Activated T-helper 1 cell treated with Interleukin-2 at 50 U/mL for 16 hours (primary cell): ENCODE data around the gene C7orf33.
"Not testable (repeated sequence)": the region's sequence is repeated elsewhere in the genome, so short reads cannot be mapped to it uniquely, and the experiment has no call there.

ENCODE experiments used
- DNase-seq: peaks from one replicate; pipeline ENCODE4 v3.0.0-alpha.2; 2020; ENCODE audit warnings: low read depth

C7orf33 gene

DNA sequence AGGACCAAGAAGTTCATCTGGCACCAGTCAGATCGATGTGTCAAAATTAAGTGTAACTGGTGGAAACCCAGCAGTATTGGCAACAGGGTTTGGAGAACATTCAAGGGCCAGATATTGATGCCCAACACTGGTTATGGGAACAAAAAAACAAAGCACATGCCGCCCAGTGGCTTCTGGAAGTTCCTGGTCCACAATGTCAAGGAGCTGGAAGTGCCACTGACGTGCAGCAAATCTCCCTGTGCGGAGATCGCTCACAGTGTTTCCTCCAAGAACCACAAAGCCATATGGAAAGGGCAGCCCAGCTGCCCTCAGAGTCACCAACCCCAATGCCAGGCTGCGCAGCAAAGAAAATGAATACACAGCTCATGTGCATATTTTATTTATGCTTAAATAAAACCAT, 10.1 kb upstream of the C7orf33 start:
- DNase-seq, result no peak

DNA sequence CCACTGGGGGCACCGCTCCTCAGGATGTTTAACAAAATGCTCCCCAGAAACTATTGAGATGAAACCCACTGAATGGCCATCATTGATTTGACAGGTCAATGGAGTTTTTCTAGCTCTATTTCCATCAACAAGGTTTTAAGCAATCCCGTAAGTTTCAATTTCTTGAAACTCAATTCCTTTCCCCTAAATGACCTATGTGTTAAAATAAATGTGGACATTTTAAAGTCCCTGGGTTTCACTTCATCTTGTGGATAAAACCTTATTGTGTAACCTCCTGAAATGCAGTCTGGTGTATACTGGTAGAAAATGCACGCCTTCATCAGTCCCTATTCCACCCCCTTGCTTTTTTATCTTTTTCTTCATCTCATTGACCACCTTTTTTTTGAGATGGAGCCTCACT, 8.9 kb upstream of the C7orf33 start:
- no peak for DNase-seq

DNA sequence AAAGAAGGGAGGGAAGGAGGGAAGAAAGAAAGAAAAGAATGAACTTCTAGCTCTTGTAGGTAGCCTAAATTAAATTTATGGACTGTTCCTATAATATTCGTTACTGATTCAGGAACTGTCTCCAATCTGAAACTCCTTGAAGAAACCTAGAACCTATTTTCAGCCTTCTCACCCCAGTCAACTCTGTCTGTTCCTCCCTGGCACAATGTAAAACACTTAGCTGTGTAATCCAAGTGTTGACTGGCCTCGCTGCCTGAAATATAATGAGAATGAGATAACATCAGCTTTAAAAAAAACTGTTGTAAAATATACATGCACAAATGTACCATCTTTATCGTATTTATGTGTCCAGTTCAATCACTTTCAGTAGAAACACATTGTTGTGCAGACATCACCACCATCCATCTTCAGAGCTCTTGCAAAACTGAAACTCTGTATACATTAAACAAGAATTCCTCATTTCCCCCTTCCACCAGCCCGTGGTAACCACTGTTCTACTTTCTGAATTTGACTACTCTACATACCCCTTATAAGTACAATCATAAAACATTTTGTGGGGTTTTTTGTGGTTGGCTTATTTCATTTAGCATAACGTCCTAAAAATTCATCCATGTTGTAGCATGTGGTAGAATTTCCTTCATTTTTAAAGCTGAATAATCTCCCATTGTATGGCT, 6.3 kb upstream of the C7orf33 start:
- DNase-seq, result no peak

DNA sequence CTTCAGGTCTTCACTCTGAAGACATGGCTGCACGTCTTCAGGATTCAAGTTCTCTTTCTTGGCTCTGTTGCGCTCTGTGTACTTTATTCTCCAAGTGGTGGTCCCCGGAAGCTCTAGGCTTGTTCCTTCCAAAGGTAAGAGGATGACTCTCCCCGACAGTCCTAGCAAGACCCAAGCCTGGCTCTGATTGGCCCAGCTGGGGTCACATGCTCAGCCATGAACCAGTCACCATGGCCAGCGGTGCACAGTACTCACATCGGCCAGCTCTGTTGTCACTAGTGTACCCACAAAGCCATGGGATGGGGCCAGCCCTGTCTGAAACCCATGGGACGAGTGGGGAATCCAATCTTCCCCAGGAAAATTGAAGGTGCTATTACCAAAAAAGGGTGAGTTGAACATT, 5.2 kb upstream of the C7orf33 start:
- no peak for DNase-seq

DNA sequence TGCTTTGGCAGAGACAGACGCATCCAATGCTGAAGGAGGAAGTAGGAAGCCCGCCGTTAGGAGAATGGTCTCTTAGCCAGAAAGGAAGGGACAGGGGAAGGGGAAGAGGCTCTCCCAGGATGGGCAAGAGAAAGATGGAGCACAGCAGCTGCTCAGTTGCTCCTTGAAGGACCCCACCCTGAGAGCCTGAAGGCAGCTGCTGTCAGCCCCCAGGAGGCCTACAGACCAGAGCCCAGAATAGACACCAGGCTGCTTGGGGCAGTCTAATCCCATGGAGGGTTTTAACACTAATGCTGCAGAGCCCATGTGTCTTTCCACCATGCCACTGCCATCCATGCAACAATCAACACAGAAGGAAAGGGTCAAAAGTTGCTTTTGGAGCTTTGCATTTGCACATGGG, 3.5 kb upstream of the C7orf33 start:
- no peak for DNase-seq

DNA sequence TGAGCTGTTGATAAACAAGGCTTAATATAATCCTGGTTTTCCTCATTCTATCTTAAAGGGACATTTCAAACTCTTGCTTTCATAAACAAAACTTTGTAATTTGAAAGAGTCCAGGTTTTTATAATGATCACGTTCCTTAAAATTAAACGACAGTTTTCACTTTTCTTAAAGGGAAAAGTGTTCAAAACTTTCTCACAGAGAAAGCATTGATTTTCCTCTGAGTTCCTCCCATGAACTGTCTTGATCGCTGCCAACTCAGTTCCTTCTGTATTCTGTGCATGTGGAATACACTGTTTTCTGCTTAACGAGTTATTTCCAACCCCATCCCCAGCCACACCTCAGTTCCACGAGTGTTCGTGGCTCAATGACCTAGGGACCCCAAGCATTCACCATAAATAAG, 2.4 kb upstream of the C7orf33 start:
- DNase-seq, result no peak

DNA sequence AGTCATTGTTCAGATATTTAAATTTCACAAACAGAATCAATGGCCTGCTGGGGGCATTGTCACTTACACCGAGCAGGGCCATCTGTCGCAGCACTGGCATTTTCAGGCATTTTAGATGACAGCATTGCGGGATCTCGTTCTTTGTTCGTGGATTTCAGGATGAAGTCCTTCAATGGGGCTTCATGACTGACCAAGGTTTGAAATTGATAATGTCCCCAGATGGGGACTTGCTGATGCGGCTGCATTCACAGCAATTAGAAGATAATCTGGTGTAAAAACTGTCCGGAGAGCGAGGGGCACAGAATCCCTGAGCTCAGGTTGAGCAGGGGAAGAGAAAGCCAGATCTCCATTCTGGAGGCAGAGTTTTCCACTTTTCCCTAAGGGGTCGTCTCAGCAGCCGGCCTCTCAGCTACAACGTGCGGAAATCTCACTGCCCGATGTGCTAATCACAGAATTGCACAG, 1.9 kb upstream of the C7orf33 start:
- DNase-seq, result no peak

DNA sequence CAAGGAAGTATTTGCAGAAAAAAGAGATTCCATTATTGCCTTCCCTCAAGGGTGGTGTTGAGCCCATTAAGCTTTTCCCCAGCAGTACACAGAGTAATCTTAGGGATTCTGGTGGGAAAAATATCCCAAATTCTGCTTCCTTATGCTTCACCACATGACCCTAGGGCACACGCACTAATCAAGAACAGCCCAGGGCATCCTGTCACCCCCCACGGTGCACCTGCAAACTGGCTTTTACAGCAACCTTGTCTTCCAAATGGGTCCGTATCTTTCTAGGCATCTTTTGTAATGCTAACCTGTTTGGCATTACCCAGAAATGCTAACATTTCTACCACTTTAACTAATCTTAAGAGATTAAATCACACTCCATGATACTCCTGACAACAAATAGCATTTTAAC, 926 bp upstream of the C7orf33 start:
- no peak for DNase-seq

DNA sequence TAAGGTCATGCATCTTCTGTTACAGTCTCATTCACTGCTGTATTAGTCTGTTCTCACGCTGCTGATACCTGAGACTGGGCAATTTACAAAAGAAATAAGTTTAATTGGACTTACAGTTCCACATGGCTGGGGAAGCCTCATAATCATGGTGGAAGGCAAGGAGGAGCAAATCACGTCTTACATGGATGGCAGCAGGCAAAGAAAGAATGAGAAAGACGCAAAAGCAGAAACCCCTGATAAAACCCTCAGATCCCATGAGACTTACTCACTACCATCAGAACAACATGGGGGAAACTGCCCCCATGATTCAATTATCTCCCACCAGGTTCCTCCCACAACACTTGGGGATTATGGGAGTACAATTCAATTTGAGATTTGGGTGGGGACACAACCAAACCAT, 5.8 kb downstream of the C7orf33 start:
- not testable (repeated sequence) for DNase-seq

DNA sequence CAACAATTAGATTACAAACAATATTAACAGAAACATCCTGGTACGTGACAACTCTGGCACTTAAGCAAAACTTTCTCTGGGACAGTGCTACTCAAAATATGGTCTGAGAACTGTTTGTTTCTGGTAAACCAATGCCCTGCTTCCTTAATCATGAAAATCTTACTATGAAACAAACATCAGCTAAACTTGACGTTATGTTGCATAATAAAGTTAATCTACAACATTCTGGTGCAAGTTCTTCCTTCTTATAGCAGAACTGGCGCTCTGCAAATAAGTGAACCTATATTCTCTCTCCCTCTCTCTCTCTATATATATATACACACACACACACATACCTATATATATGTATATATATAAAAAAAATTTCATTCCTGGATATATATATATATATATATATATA, 7.8 kb downstream of the C7orf33 start:
- DNase-seq, result no peak

DNA sequence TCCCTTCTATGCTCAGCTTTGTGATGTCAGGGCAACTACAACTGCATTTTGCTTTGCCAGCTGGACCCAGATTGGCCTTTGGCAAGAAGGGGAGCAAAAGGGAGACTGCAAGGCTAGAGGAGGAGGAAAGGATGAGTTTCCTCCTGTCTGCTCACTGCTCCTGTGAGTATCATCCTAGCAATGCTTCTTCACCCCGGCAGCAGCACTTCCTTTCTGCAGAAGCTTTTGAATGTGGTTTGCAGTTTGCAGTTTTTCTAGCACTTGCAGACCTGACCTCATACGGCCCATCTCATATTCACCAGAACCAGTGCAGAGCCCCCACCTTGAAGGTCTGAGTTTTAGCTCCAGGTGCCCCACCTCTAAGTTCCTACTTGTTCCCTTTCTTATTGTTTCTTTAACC, 14.8 kb downstream of the C7orf33 start:
- DNase-seq, result no peak

DNA sequence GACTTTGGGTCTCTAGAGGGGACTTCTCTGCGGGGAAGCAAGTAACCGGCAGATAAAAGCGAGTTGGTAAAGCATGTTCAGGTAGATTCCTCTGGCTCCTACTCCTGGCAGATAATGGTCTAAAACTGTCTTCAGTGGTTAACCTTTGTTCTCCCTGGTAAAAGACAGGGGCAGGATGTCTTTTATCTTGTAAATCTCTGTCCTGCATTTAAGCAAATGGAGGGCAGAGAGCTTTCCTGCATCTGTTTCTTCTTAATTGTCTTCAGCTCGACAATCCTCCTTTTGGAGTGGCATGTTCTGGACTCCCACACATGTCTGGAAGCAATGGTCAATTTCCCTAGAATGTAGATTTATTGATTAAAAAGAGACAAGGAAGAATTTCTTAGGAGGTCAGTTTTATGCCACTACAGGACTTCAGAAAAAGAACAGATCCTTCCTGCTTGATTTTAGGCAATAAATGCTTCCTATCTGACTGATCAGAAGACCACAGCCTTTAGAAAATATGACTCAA, 16.6 kb downstream of the C7orf33 start:
- DNase-seq, result no peak

DNA sequence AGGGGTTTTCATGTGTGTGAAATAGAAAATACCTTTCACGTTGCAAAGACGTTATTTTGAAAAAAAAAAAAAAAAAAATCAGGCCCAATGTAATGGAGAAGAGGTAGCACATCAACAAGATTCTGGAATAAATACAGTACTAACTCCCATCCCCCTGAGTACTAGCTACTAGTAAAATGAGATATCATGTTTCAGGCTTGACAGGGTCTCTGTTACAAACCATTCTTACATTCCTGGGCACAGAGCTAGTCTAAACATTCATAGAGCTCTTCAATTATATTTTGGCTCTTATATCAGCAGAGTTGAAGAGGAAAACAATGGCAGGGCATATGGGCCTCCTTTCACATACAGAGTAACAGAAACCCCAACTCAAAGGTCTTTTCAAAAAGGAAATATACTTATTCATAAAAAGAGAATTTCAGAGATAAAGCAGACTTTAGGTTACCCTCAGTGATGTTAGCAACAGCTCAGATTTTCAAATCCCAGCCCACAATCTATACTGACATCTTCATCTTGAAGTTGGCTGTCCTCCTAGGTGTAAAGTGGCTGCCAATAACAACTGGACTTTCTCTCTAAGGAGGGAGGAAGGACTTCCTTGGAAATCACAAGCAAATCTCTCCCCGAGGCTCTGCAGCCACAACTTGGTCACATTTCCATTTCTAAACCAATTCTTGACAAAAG, 18.6 kb downstream of the C7orf33 start:
- DNase-seq, result no peak

DNA sequence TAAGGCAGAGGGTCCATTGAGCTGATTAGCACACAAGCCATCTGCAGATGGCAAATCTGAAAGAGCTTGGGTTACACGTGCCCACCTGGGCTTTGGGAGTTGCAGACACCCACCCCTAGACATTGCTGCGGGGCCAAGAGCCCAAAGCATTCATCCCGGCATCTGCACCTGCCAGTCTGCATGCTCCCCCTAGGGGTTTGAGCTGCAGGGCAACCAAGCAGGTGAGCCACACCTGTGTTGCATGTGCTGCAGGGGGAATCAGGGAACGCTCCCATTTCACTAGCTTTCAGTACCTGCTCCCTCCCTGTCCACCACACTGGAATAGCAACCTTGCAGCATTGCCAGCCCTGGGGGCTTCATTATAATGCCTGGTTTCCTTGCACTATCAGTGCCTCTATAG, 21.1 kb downstream of the C7orf33 start:
- DNase-seq, result no peak

DNA sequence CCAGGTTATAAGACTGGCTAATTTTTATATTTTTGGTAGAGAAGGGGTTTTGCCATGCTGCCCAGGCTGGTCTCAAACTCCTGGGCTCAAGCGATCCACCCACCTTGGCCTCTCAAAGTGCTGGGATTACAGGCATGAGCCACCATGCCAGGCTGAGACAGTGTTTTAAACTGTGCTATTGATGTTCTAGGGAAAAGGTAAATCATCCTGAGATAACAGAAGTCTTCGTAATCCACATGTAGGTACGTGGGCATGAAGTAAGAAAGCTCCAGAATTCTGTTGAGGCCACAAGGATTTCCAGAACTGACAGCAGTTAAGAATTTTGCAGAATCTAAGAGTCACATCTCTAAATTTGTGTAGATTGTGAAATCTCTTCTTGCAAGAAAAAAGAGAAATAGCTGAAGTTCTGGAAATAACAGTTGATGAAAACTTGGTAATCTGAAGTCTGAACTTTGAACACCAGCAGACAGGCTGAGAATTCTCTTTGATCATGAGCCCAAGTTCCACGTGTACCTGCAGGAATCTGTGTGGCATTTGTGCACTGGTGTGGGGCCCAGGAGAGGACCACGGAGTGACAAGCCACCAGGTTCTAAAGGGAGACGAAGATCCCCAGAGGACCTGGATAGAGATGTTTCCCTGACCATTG, 24.6 kb downstream of the C7orf33 start:
- no peak for DNase-seq

DNA sequence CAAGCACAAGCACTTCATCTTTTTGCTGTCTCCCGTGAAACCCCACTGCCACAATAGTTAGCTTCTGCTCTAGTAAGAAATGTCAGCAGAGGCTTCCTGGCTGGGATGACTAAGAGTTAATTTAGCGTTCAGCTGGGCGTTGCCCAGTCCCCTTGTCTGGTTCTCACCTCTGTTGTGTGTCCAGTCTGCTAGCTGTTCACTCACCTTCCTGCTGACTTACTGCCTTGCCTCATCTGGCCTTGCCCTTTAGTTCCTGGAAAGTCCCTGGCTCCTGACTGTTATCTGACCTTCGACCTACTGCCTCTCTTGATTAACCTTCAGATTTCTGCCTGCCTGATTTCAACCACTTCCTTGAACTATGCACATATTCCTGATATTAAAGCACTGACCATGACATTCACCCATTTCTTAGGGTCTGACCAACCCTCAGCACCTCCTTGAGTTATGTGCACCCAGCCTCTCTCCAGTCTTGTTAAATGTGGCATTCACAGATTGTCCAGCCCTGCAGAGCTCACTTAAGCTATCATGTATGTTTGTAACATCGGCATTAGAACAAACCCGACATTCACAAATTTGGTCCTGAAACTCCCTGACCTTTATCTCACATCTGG, 30.3 kb downstream of the C7orf33 start:
- DNase-seq, result no peak

DNA sequence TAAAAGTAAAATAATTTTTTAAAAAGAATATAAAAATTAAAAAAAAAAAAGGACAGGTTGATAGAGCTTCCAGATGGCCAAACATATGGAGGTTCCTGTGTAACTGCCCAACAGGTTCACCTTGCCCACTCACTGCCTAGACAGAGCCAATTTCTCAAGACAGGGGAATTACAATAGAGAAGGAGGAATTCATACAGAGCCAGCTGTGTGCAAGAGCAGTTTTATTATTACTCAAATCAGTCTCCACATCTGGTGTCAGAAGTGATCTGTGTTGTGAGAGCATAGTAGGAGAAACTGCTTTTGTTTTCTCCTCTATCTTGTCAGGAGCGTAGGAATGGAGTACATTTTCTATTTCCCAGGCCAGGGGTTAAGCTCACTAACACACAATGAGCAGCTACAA, 31.0 kb downstream of the C7orf33 start:
- no peak for DNase-seq

DNA sequence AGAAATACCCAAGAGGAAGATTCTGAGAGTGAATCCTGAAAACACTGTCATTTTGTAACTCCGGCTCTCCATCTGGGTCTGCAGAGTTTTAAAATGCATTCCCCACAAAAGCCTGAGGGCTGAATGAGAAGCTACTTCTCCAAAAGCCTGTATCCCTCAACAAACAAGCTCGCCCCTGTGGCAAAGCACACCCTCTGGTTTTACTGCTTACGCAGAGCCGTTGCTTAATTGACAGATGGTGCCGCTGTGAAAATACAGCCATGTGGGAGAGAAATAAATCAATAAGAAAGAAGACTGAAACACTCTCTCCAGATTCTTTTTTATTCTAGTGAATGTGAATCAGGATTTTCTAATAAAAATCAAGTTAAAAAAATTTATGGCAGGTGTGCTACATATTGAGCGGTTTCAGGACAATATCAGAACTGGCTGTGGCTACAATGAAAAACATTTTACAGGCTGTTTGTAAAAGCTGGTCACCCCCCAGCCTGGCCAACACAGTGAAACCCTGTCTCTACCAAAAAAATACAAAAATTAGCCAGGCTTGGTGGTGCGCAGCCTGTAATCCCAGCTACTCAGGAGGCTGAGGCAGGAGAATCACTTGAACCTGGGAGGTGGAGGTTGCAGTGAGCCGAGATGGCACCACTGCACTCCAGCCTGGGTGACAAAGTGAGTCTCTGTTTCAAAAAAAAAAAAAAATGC, 32.5 kb downstream of the C7orf33 start:
- no peak for DNase-seq

DNA sequence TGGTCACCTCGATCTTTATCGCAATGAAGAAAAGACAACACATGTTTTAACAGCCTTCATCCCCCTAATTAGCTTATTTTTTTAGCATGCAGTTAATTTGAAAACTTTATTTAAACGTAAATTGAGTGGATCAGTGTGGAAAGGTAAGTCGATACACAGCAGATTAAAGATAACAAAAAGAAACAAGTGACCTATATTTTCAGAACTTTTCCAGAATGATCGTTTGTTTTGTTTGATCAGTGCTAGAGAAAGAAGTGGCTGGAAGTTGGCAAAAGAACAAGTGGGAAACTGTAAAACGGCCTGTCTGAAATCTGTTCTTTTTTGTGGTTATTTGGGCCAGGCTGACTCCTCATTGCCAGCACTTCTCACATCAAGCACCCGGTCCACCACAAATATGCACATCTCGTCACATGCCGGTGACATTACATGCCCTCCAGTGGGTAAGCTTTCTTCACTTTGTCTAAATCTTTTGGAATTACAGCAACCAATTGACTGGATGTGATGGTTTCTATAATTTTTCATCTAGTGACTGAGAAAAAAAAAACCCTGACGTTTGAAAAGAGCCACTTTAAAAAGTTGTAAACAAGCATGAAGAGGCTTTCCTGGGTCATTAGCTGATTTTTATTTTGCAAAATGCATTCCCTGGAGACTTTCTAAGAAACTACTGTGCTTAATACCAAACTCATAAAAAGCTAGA, 33.2 kb downstream of the C7orf33 start:
- no peak for DNase-seq

DNA sequence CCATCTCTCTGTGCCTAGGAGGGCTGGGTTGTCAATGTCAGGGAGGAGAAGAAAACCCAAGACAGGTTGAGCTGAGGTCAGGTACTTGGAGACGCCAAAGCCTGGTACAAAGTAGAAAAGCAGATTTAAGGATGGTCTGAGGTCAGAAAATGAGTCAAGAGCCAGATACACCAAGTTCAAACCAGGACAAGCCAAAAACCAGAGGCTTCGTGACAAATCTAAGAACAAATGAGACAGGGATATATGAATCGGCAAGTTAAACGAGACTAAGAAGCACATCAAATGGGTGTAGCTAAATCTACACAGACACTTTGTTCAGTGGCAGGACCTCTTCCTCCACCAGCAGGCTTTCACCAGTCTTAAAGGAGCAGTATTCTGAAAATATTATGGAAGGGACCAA, 34.2 kb downstream of the C7orf33 start:
- no peak for DNase-seq

DNA sequence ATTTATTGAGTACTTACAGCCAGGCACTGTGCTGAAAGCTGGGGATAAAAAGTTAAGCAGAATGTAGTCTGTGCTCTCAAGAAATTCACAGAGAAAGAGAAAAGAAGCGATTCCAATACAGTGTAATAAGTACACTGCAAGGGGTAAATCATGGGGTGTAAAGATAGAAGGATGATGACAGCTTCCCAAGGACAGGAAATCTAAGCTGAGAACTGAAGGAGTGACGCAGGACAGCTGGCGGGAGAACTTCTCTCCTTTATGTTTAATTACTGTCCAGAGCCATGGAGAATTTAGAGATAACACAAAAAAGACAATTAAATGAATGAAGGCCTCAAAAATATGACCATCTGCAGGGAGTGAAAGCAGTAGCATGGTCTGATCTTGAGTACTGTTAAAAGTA, 34.8 kb downstream of the C7orf33 start:
- DNase-seq, result no peak

DNA sequence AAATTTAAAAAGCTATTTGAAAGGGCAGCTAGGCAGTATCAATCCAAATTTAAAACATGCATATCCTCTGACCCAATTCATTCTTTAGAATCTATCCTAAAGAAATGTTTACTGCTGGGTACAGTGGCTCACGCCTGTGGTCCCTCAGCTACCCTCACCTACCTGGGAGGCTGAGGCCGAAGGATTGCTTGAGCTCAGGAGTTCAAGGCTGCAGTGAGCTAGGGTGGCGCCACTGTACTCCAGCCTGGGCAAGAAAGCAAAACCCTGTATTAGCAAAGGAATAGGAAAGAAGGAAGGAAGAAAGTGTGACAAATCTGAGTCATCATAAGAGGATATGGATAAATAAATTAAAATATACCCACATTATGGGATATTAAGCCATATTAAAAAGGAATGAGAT, 36.3 kb downstream of the C7orf33 start:
- no peak for DNase-seq
